Measurements from ENCODE around the gene DSG3.

DSG3 gene

GRCh38 chr18:31426021-31426420 is 21.5 kb upstream of the DSG3 start:
- Histone ChIP-seq H3K9me3 (ENCODE audit: insufficient read depth, low read depth, low read length) (no peaks in the 10 kb centered on the region), H3K27me3 (ENCODE audit: insufficient read depth, low read length, poor library complexity, severe bottlenecking) (no peaks in the 10 kb centered on the region), H3K4me3 (ENCODE audit: low read length, poor library complexity, severe bottlenecking) (no peak overlapping the region), H2AFZ (ENCODE audit: low read length) (no peak overlapping the region; the same call in 1 of the 2 replicates), H3K4me1 (ENCODE audit: insufficient read depth, low read length, poor library complexity, severe bottlenecking) (no peaks in the 10 kb centered on the region), H4K20me1 (ENCODE audit: insufficient read depth, low read length, poor library complexity, severe bottlenecking) (no peaks in the 10 kb centered on the region), H3K79me2 (ENCODE audit: insufficient read depth, low read length) (no peaks in the 10 kb centered on the region), H3K4me2 (ENCODE audit: low read depth, low read length, poor library complexity, severe bottlenecking) (no peak overlapping the region), H3F3A (ENCODE audit: low read depth) (no peaks in the 10 kb centered on the region), H3K9ac (ENCODE audit: low read depth, low read length, poor library complexity, severe bottlenecking) (no peak overlapping the region), H3K36me3 (ENCODE audit: insufficient read depth, low read length) (no peaks in the 10 kb centered on the region), H3K9me2 (replicated peaks; ENCODE audit: low read depth, low read length) (no peaks in the 10 kb centered on the region)
- TF ChIP-seq CTCF (conservative IDR thresholded peaks at IDR 0.05; ENCODE audit: low read length) (no peak), EZH2phosphoT487 (IDR thresholded peaks at IDR 0.05; ENCODE audit: borderline replicate concordance) (no peak)

- no peak overlapping the region for H2AFZ ChIP-seq (ENCODE audit: low read length)
- H3K9ac ChIP-seq (ENCODE audit: low read depth, low read length, poor library complexity, severe bottlenecking): no peak overlapping the region
- no peaks in the 10 kb centered on the region for H3F3A ChIP-seq (ENCODE audit: low read depth)
- no peaks in the 10 kb centered on the region for H3K27me3 ChIP-seq (ENCODE audit: insufficient read depth, low read length, poor library complexity, severe bottlenecking)
- TF ChIP-seq CTCF (conservative IDR thresholded peaks at IDR 0.05; ENCODE audit: low read length) (no peak), EZH2phosphoT487 (IDR thresholded peaks at IDR 0.05; ENCODE audit: borderline replicate concordance) (no peak)
- no peaks in the 10 kb centered on the region for H3K4me1 ChIP-seq (ENCODE audit: insufficient read depth, low read length, poor library complexity, severe bottlenecking)
- no peaks in the 10 kb centered on the region for H3K79me2 ChIP-seq (ENCODE audit: insufficient read depth, low read length)
- H3K9me2 ChIP-seq (replicated peaks; ENCODE audit: low read depth, low read length): no peaks in the 10 kb centered on the region
- H3K4me3 ChIP-seq (ENCODE audit: low read length, poor library complexity, severe bottlenecking): no peak overlapping the region
- no peaks in the 10 kb centered on the region for H3K9me3 ChIP-seq (ENCODE audit: insufficient read depth, low read depth, low read length)
- H3K4me2 ChIP-seq (ENCODE audit: low read depth, low read length, poor library complexity, severe bottlenecking): no peak overlapping the region
- no peaks in the 10 kb centered on the region for H3K36me3 ChIP-seq (ENCODE audit: insufficient read depth, low read length)
- no peaks in the 10 kb centered on the region for H4K20me1 ChIP-seq (ENCODE audit: insufficient read depth, low read length, poor library complexity, severe bottlenecking)
Observed at GRCh38 chr18:31426871-31427406, 20.6 kb upstream of the DSG3 start.

- Histone ChIP-seq H3K4me1 (ENCODE audit: insufficient read depth, low read length, poor library complexity, severe bottlenecking) (no peaks in the 10 kb centered on the region), H3F3A (ENCODE audit: low read depth) (no peaks in the 10 kb centered on the region), H4K20me1 (ENCODE audit: insufficient read depth, low read length, poor library complexity, severe bottlenecking) (no peaks in the 10 kb centered on the region), H3K4me2 (ENCODE audit: low read depth, low read length, poor library complexity, severe bottlenecking) (no peak overlapping the region), H3K27me3 (ENCODE audit: insufficient read depth, low read length, poor library complexity, severe bottlenecking) (no peaks in the 10 kb centered on the region), H3K9me2 (replicated peaks; ENCODE audit: low read depth, low read length) (no peaks in the 10 kb centered on the region), H3K9me3 (ENCODE audit: insufficient read depth, low read depth, low read length) (0 out of 2 replicates have a peak, but pooled peaks cover 3% of the 10 kb centered on the region), H2AFZ (ENCODE audit: low read length) (no peak overlapping the region), H3K9ac (ENCODE audit: low read depth, low read length, poor library complexity, severe bottlenecking) (no peak overlapping the region), H3K4me3 (ENCODE audit: low read length, poor library complexity, severe bottlenecking) (no peak overlapping the region), H3K36me3 (ENCODE audit: insufficient read depth, low read length) (no peaks in the 10 kb centered on the region), H3K79me2 (ENCODE audit: insufficient read depth, low read length) (no peaks in the 10 kb centered on the region)
- no peak for TF ChIP-seq CTCF (conservative IDR thresholded peaks at IDR 0.05; ENCODE audit: low read length)
- no peak for TF ChIP-seq EZH2phosphoT487 (IDR thresholded peaks at IDR 0.05; ENCODE audit: borderline replicate concordance)
Observed at GRCh38 chr18:31428211-31428610, 19.3 kb upstream of the DSG3 start.

Data from Loucy (cell line).